K562 (cell line): ENCODE results near the gene DNAJB12. TPM values are rescaled to one million over a fixed set of nuclear protein-coding genes. Genes with fewer than 3 reads are reported as not detected.

Experiments used
- BCL6 ChIP-seq: fragments of 250-450 bp; sonication (Bioruptor Pico); IDR thresholded peaks from 2 replicates; pipeline ENCODE4 v1.4.0; 2020
- HOXB6 ChIP-seq: fragments of 250-450 bp; sonication (Bioruptor Pico); IDR thresholded peaks from 2 replicates; pipeline ENCODE4 v1.5.1; 2022; ENCODE audit warnings: mild to moderate bottlenecking, borderline replicate concordance
- MAFK ChIP-seq: IDR thresholded peaks from 2 replicates; pipeline ENCODE4 v1.6.1; 2011; ENCODE audit warnings: low read length, improper control_type of control experiment
- OTX1 ChIP-seq: fragments of 450-650 bp; formaldehyde crosslinking; IDR thresholded peaks from 2 replicates; pipeline ENCODE4 v1.4.0; 2022; ENCODE audit warnings: mild to moderate bottlenecking
- RUNX1 ChIP-seq: sonication (generic); IDR thresholded peaks from 2 replicates; pipeline ENCODE4 v1.6.1; 2016; ENCODE audit warnings: antibody characterized with exemption, low read depth
- SIRT6 ChIP-seq: IDR thresholded peaks from one replicate; pipeline ENCODE4 v1.6.1; 2012; ENCODE audit warnings: low read depth, mild to moderate bottlenecking, control low read depth, inconsistent platforms, low read length, moderate library complexity
- SMARCB1 ChIP-seq: IDR thresholded peaks from 2 replicates; pipeline ENCODE4 v1.6.1; 2011; ENCODE audit warnings: improper control_type of control experiment, low read depth; ENCODE audit not compliant: insufficient read length
- SP1 ChIP-seq: sonication (generic); formaldehyde crosslinking; IDR thresholded peaks from 2 replicates; pipeline ENCODE4 v1.8.1; 2022; ENCODE audit warnings: mild to moderate bottlenecking, missing genetic modification reagents
- TAF1 ChIP-seq: IDR thresholded peaks from 2 replicates; pipeline ENCODE4 v1.6.1; 2011; ENCODE audit warnings: mild to moderate bottlenecking, low read length, moderate library complexity; ENCODE audit not compliant: insufficient read depth, control insufficient read depth, severe bottlenecking; ENCODE audit errors: extremely low read depth
- TEAD1 ChIP-seq, 2 experiments: fragments of 450-650 bp in 1 of 2; sonication (generic) in 1 of 2; formaldehyde crosslinking; IDR thresholded peaks; 2 replicates each; pipeline versions ENCODE4 v1.4.0 to v1.8.0; 2020 to 2022; ENCODE audit warnings: mild to moderate bottlenecking in 2 of 2, missing genetic modification reagents in 1 of 2
- ZBED1 ChIP-seq: IDR thresholded peaks from 2 replicates; pipeline ENCODE4 v1.6.1; 2014
- ZEB2 ChIP-seq: fragments of 450-650 bp; IDR thresholded peaks from 2 replicates; pipeline ENCODE4 v1.6.1; 2016
- ZKSCAN3 ChIP-seq: fragments of 250-450 bp; sonication (Bioruptor Pico); IDR thresholded peaks from 2 replicates; pipeline ENCODE4 v1.4.0; 2020
- ZNF143 ChIP-seq: sonication (generic); formaldehyde crosslinking; IDR thresholded peaks from 2 replicates; pipeline ENCODE4 v1.9.0; 2022; ENCODE audit warnings: mild to moderate bottlenecking, missing genetic modification reagents
- ZNF217 ChIP-seq: sonication (generic); formaldehyde crosslinking; IDR thresholded peaks from 2 replicates; pipeline ENCODE4 v1.8.0; 2022; ENCODE audit warnings: mild to moderate bottlenecking, missing genetic modification reagents
- ZNF354B ChIP-seq: fragments of 250-450 bp; sonication (Bioruptor Pico); IDR thresholded peaks from 2 replicates; pipeline ENCODE4 v1.4.0; 2020
- polyA plus RNA-seq, 8 experiments: library from polyadenylated mRNA; depleted of rRNA in 4 of 8; stranded (reverse) in 5 of 8; unstranded in 3 of 8; fragments of >200 nt; fragmentation: Nextera tagmentation in 2 of 8; fragmentation: Illumina TruSeq in 1 of 8; extraction: Ambion mirVana in 2 of 8; extraction: Trizol in 1 of 8; gene quantifications; 2 replicates each; pipeline versions ENCODE4 v1.2.1 to v1.2.3, GENCODE V29; 2011 to 2014; ENCODE audit warnings: inconsistent platforms in 1 of 8, missing spikeins in 1 of 8
- total RNA-seq, 7 experiments: library from RNA; depleted of rRNA in 6 of 7; stranded (reverse); fragments of >200 nt in 6 of 7; fragmentation: Illumina TruSeq in 2 of 7; extraction: Trizol in 2 of 7; gene quantifications; 2 replicates each; pipeline versions ENCODE4 v1.2.1 to v1.2.3, GENCODE V29; 2011 to 2021; ENCODE audit warnings: low replicate concordance in 1 of 7
- TF ChIP-seq, protein P1 (sequence below), 2 experiments: fragments of 450-650 bp; IDR thresholded peaks; 2 replicates each; pipeline ENCODE4 v1.6.1; 2016; ENCODE audit warnings: mild to moderate bottlenecking in 2 of 2, borderline replicate concordance in 1 of 2, low read depth in 1 of 2, moderate library complexity in 1 of 2
- TF ChIP-seq, protein P2 (sequence below), 2 experiments: fragments of 450-650 bp in 1 of 2; sonication (generic) in 1 of 2; formaldehyde crosslinking; conservative IDR thresholded peaks; 2 replicates each; pipeline versions ENCODE4 v1.4.0 to v1.8.1; 2020 to 2022; ENCODE audit warnings: mild to moderate bottlenecking in 1 of 2, missing genetic modification reagents in 1 of 2

The DNAJB12 gene
- total and polyA plus RNA-seq, 9 of the 15 experiments (the other 6 are each of a cell fraction or from before 2014, with no cell fraction given), result 3.5 to 31.5 (median 20.3) TPM

GRCh38 chr10:72354356-72355213 is at the start of gene DNAJB12 (continued):
- peak in 1 of 2 experiments; percentile 89; a peak in 2 of 4 replicates for TF ChIP-seq TEAD1 (CRISPR knock-in tag; IDR thresholded peaks at IDR 0.05)
- TF ChIP-seq ZBED1, result no peak
- TF ChIP-seq ZNF143 (CRISPR knock-in tag), result peak; percentile 95
- TF ChIP-seq HOXB6, result no peak; the same call in 1 of the 2 replicates
- TF ChIP-seq, protein P1, sequence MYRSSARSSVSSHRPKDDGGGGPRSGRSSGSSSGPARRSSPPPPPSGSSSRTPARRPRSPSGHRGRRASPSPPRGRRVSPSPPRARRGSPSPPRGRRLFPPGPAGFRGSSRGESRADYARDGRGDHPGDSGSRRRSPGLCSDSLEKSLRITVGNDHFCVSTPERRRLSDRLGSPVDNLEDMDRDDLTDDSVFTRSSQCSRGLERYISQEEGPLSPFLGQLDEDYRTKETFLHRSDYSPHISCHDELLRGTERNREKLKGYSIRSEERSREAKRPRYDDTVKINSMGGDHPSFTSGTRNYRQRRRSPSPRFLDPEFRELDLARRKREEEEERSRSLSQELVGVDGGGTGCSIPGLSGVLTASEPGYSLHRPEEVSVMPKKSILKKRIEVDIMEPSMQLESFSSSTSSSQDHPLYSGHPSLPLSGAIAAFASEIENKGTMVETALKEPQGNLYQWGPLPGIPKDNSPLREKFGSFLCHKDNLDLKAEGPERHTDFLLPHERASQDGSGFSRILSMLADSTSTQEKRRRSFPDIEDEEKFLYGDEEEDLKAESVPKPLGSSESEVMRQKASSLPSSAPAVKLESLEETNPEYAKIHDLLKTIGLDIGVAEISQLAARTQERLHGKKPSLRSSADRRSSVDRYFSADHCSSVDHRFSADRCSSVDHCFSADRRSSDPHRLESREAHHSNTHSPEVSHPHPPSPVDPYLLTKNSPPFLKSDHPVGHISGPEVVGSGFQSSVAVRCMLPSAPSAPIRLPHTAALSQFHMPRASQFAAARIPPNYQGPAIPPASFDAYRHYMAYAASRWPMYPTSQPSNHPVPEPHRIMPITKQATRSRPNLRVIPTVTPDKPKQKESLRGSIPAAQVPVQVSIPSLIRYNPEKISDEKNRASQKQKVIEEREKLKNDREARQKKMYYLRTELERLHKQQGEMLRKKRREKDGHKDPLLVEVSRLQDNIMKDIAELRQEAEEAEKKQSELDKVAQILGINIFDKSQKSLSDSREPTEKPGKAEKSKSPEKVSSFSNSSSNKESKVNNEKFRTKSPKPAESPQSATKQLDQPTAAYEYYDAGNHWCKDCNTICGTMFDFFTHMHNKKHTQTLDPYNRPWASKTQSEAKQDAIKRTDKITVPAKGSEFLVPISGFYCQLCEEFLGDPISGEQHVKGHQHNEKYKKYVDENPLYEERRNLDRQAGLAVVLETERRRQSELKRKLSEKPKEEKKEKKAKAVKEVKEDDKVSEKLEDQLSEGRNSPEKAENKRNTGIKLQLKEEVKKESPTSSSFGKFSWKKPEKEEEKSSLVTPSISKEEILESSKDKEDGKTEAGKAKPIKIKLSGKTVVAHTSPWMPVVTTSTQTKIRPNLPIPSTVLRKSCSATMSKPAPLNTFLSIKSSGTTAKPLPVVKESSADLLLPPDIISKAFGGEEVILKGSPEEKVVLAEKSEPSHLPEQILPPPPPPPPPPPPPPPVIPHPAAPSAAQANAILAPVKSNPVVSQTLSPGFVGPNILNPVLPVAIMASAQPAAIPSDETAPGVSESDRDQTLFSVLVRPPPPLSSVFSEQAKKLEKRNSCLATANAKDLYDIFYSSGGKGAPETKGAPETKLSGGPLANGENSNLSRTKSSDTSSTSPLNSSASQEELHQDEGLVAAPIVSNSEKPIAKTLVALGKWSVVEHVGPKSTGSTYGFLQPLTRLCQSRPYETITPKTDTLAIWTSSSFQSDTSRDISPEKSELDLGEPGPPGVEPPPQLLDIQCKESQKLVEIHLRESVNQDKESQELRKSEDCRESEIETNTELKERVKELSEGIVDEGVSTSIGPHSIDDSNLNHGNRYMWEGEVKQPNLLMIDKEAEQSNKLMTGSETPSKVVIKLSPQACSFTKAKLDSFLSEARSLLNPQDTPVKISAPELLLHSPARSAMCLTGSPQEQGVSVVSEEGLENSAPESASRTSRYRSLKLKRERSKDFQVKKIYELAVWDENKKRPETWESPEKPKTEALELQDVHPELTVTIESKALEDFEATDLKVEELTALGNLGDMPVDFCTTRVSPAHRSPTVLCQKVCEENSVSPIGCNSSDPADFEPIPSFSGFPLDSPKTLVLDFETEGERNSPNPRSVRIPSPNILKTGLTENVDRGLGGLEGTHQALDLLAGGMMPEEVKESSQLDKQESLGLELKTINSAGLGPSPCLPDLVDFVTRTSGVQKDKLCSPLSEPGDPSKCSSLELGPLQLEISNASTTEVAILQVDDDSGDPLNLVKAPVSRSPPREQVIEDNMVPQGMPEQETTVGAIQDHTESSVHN (IDR thresholded peaks at IDR 0.05; ENCODE audit: borderline replicate concordance in 1 of 2, low read depth in 1 of 2), result no peak
- no peak for TF ChIP-seq ZKSCAN3 (CRISPR knock-in tag)
- TF ChIP-seq ZEB2, result peak; percentile 95
- peak; percentile 99 for TF ChIP-seq SP1 (CRISPR knock-in tag)
- no peak for TF ChIP-seq SIRT6
- peak; percentile 95 for TF ChIP-seq TAF1
- no peak for TF ChIP-seq RUNX1
- TF ChIP-seq ZNF354B (CRISPR knock-in tag), result no peak
- TF ChIP-seq OTX1, result peak; percentile 66; the same call in 1 of the 2 replicates
- no peak for TF ChIP-seq SMARCB1
- TF ChIP-seq BCL6 (CRISPR knock-in tag), result no peak
- peak; percentile 94 for TF ChIP-seq MAFK
- TF ChIP-seq, protein P2, sequence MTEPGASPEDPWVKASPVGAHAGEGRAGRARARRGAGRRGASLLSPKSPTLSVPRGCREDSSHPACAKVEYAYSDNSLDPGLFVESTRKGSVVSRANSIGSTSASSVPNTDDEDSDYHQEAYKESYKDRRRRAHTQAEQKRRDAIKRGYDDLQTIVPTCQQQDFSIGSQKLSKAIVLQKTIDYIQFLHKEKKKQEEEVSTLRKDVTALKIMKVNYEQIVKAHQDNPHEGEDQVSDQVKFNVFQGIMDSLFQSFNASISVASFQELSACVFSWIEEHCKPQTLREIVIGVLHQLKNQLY (CRISPR knock-in tag; conservative IDR thresholded peaks at IDR 0.05), result no peak
- no peak for TF ChIP-seq ZNF217
